Ovary (tissue), 9 donors: ENCODE data around the gene MDN1. TPM values are rescaled to one million over a fixed set of nuclear protein-coding genes. Genes with fewer than 3 reads are reported as not detected.

Experiments
- DNase-seq, 5 donors: peaks; one replicate each; pipeline ENCODE4 v3.0.0-alpha.2; 2019 to 2020
- H3K27ac ChIP-seq, 2 donors: fragments of 200-600 bp; one replicate each; pipeline versions ENCODE4 v1.5.1 to v1.8.0; 2019 to 2022
- H3K27me3 ChIP-seq: fragments of 200-600 bp; one replicate; pipeline ENCODE4 v1.8.0; 2022
- H3K36me3 ChIP-seq: fragments of 200-600 bp; sonication (generic); one replicate; pipeline ENCODE4 v1.5.1; 2019
- H3K4me1 ChIP-seq: one replicate; pipeline ENCODE4 v1.8.1; 2013; ENCODE audit warnings: mild to moderate bottlenecking, moderate library complexity; ENCODE audit not compliant: insufficient read depth
- H3K4me3 ChIP-seq: fragments of 200-600 bp; sonication (generic); one replicate; pipeline ENCODE4 v1.5.1; 2017
- H3K9me3 ChIP-seq, 2 donors: fragments of 200-600 bp in 1 of 2; sonication (generic) in 1 of 2; one replicate each; pipeline versions ENCODE4 v1.5.1 to v1.8.1; 2013 to 2019; ENCODE audit warnings: mild to moderate bottlenecking in 1 of 2, moderate library complexity in 1 of 2
- EP300 ChIP-seq: sonication (generic); formaldehyde crosslinking; IDR thresholded peaks from one replicate; pipeline ENCODE4 v1.6.1; 2017; ENCODE audit warnings: antibody characterized with exemption
- POLR2A ChIP-seq: fragments of 450-650 bp; IDR thresholded peaks from one replicate; pipeline ENCODE4 v1.6.1; 2017; ENCODE audit warnings: antibody characterized with exemption, mild to moderate bottlenecking, moderate library complexity
- WGBS, 3 donors: extraction: QIAGEN DNeasy Blood & Tissue Kit in 1 of 3; methylation state at CpG; one replicate each; pipeline versions ENCODE4 v1.1.5 to v1.1.7; 2013 to 2017; 5-methylcytosine and 5-hydroxymethylcytosine counted together
- intact Hi-C, 4 donors: fragments of 100-400 bp; cut with DNase I; formaldehyde crosslinking; loops; one replicate each; pipeline versions ENCODE4 v1.11.0 to v1.15.1; 2022 to 2023
- polyA plus RNA-seq, 2 donors: library from polyadenylated mRNA; stranded (reverse); fragments of 200-250 nt in 1 of 2; fragments of 350-450 nt in 1 of 2; fragmentation: Illumina TruSeq in 1 of 2; extraction: RNeasy Lipid Tissue Mini Kit (QIAGEN cat#74804) in 1 of 2; gene quantifications; one replicate each; pipeline ENCODE4 v1.2.3, GENCODE V29; 2013 to 2014
- total RNA-seq, 7 donors: library from RNA; depleted of rRNA in 2 of 7; stranded (reverse); fragments of >200 nt in 2 of 7; fragmentation: NEBNext Ultra II Directional in 3 of 7; extraction: Animal tissue kit (Norgen Biotek cat#: 25700) in 3 of 7; gene quantifications; one replicate each; pipeline versions ENCODE4 v1.1.0 to v1.2.4, GENCODE V29; 2016 to 2023
- TF ChIP-seq, protein P1 (sequence below), 3 donors: fragments of 450-650 bp in 2 of 3; fragments of 200-600 bp in 1 of 3; IDR thresholded peaks; one replicate each; pipeline versions ENCODE4 v1.5.1 to v1.8.0; 2016 to 2022; ENCODE audit warnings: antibody characterized with exemption in 3 of 3, mild to moderate bottlenecking in 1 of 3
- donor health status: DM: no; HTN: no; CAD: no; lungs with moderate emphysema.
- donor health status: DM: no; HTN: no; CAD: no.
- donor health status: Bipolar disorder and iron deficiency.
- donor health status: DM: yes; HTN: yes; CAD: no.
- donor health status: DM: no; HTN: no; CAD: no.
- donor health status: DM: yes; HTN: yes; CAD: no.

MDN1 gene
- total and polyA plus RNA-seq, 9 donors = 11.9 to 51.5 (median 32.3) TPM

DNA sequence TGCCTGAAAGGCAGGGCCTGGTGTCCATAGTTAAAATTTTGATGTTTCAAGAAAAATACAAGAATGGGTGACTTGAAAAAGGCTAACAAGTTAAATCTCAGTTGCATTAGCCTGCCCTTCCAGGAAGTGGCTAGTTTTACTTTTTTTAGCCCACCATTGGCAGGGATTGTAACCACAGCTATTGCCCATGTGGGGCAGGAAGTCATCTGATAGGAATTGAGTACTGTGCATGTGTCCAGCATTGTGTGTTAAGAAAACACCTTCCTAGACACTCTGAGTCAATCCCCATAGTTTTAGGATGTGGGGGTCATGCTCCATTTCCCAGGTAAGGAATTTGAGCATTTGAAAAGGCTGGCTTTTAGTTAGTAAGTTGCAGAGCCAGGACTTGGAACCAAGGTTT is 207.9 kb downstream of the MDN1 start:
- H3K4me1 ChIP-seq = no peaks in the 10 kb centered on the region
- H3K27me3 ChIP-seq = no peaks in the 10 kb centered on the region
- no peak overlapping the region for H3K27ac ChIP-seq
- H3K36me3 ChIP-seq = no peaks in the 10 kb centered on the region
- intact Hi-C loops = loop anchor here (5.0 to 10.0 kb wide), 2 partner anchors 177 to 179 kb away; partner anchors contain the start of gene ANKRD6 (in 4 of the 4)
- DNase-seq = no peak
- TF ChIP-seq POLR2A (no peak), EP300 (no peak)
- TF ChIP-seq, protein P1, sequence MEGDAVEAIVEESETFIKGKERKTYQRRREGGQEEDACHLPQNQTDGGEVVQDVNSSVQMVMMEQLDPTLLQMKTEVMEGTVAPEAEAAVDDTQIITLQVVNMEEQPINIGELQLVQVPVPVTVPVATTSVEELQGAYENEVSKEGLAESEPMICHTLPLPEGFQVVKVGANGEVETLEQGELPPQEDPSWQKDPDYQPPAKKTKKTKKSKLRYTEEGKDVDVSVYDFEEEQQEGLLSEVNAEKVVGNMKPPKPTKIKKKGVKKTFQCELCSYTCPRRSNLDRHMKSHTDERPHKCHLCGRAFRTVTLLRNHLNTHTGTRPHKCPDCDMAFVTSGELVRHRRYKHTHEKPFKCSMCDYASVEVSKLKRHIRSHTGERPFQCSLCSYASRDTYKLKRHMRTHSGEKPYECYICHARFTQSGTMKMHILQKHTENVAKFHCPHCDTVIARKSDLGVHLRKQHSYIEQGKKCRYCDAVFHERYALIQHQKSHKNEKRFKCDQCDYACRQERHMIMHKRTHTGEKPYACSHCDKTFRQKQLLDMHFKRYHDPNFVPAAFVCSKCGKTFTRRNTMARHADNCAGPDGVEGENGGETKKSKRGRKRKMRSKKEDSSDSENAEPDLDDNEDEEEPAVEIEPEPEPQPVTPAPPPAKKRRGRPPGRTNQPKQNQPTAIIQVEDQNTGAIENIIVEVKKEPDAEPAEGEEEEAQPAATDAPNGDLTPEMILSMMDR (IDR thresholded peaks at IDR 0.05) = no peak
- no peak overlapping the region for H3K4me3 ChIP-seq
- no peaks in the 10 kb centered on the region for H3K9me3 ChIP-seq

DNA sequence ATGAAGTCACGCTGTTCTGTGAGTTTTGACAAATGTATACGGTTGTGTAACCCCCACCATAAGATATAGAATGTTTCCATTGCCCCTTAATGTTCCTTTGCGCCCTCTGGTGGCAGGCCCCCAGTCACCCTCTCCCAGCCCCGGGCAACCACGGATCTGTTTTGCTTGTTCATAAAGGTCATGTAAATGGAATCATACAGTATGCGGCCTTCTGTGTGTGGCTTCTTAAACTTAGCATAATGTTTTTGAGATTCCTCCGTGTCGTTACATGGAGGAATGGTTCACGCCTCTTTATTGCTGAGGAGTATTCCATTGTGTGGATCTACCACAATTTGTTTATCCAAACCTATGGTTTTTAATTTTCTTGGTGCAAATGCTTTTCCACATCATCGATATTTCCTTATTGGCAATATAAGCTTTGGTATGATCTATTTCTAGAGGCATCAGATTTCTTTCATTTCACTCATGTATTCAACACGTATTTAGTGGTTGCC is 209.4 kb downstream of the MDN1 start:
- Histone ChIP-seq H3K4me3 (no peak overlapping the region), H3K36me3 (no peaks in the 10 kb centered on the region), H3K4me1 (no peaks in the 10 kb centered on the region), H3K9me3 (no peaks in the 10 kb centered on the region), H3K27me3 (no peaks in the 10 kb centered on the region), H3K27ac (no peak overlapping the region)
- DNase-seq = peak; percentile 29 to 71 (median 68)
- WGBS, 3 donors = 64 to 73% (median 70%) methylated on average over 11 of the region's 11 CpGs
- intact Hi-C loops = loop anchor here (5.0 to 10.0 kb wide), 2 partner anchors 175 to 178 kb away; partner anchors contain the start of gene ANKRD6 (in 4 of the 4)
- TF ChIP-seq POLR2A = no peak
- TF ChIP-seq, protein P1 (IDR thresholded peaks at IDR 0.05) = peak; percentile 28 to 49 (median 41)

DNA sequence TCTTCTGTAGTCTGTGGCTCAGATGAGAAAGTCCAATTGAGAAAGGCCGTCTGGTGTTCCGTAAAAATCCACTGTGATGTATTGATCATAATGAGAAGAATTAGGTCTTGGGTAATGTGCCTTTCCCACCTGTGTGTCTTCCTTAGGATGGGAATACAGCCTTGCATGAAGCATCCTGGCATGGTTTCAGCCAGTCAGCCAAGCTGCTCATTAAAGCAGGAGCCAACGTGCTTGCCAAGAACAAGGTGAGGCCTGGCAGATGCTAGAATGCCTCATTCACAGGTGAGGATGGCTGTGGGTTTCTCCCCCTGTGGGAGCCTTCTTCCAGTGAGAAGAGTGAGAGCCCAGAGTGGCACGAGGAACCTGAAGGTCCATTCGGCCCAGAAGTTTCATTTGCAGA is 213.7 kb downstream of the MDN1 start:
- H3K4me1 ChIP-seq = no peaks in the 10 kb centered on the region
- 78 to 98% (median 89%) methylated on average over 5 of the region's 5 CpGs for WGBS, 3 donors
- no peaks in the 10 kb centered on the region for H3K27me3 ChIP-seq
- TF ChIP-seq, protein P1 (IDR thresholded peaks at IDR 0.05) = no peak
- TF ChIP-seq EP300 (no peak), POLR2A (no peak)
- H3K4me3 ChIP-seq = no peak overlapping the region
- DNase-seq = no peak
- H3K9me3 ChIP-seq = no peaks in the 10 kb centered on the region
- intact Hi-C loops = no loop called here
- H3K27ac ChIP-seq = no peak overlapping the region
- H3K36me3 ChIP-seq = no peaks in the 10 kb centered on the region

DNA sequence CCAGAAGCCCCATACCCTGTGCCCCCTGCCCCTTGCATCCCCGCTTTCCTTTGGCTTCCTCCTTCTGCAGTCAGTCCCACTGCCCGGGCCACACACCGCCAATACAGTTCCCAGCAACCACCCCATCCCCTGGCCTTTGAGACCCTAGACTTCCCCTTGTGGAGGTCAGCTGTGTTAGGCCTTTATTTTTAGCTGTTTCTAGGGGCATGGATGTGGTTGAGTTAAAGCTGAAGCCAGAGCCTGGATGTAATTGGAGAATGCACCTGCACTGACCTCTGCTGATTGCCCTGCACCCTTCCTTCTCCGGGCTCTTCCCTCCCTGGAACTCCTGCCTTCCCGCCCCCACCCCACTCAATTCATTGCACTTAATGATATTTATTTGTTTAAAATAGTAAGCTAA is 214.9 kb downstream of the MDN1 start:
- Histone ChIP-seq H3K4me3 (no peak overlapping the region), H3K36me3 (no peaks in the 10 kb centered on the region), H3K27ac (no peak overlapping the region), H3K27me3 (no peaks in the 10 kb centered on the region), H3K9me3 (no peaks in the 10 kb centered on the region), H3K4me1 (no peaks in the 10 kb centered on the region)
- intact Hi-C loops = no loop called here
- no peak for DNase-seq
- TF ChIP-seq EP300 = no peak
- no peak for TF ChIP-seq POLR2A
- TF ChIP-seq, protein P1 (IDR thresholded peaks at IDR 0.05) = no peak
- 74 to 84% (median 82%) methylated on average over 5 of the region's 5 CpGs for WGBS, 3 donors
